Measurements from ENCODE around the gene CTBP2. TPM values are rescaled to one million over a fixed set of nuclear protein-coding genes. Genes with fewer than 3 reads are reported as not detected.

Gene CTBP2
- total RNA-seq, 1 experiment from 2014 or later = 212 TPM

DNA sequence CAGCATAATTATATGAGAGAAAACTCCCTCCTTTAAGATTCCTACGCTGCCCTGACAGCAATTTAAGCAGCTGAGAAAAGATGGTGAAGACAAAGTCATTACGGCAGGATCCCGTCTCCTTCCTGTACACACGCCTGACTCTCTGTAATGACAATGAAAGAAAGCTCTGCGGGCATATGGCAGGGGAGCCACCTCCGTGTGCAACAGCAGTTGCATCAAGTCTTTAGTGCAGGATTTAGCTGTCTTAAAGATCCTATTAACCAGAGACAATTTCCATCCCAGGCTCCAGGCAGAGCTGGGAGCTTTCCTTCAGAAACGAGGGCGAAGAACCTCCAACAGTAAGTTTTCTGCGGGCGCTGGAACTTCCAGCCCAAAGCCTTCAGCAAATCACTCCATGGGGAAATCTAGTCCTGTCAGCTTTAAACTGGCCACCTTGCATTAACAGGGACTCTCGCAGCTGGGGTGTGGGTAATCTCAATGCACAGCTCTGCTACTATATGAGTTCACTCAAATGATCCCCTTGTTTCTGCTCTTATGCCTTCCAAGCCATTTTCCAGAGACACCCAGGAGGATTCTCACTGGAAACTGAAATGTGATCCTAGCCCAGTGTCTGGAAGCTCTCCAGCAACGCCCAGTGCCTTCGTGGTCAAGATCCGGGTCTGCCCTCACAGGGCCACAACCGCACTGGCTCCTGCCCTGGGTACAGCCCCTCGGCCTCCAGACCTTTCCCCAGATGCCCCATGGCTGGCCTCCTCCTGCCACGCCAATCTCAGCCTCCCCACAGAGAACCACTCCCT, 74.9 kb downstream of the CTBP2 start:
- Histone ChIP-seq H2AK5ac (ENCODE audit: insufficient read length, low read length) (no peak overlapping the region), H3K56ac (ENCODE audit: insufficient read length, low read depth, low read length) (no peak overlapping the region), H2BK120ac (ENCODE audit: low read depth, low read length, poor library complexity, severe bottlenecking) (no peak overlapping the region), H4K20me1 (ENCODE audit: control insufficient read depth, insufficient read depth, insufficient read length) (peaks cover 4% of the 10 kb centered on the region), H3K9me3 (ENCODE audit: control insufficient read depth, low read depth, low read length) (no peaks in the 10 kb centered on the region), H3K23me2 (ENCODE audit: insufficient read length, low read depth, low read length, poor library complexity, severe bottlenecking) (no peaks in the 10 kb centered on the region), H3K18ac (ENCODE audit: insufficient read length, low read depth, low read length) (no peak overlapping the region), H3K14ac (ENCODE audit: insufficient read depth, low read length) (no peak overlapping the region), H4K91ac (ENCODE audit: insufficient read length, low read depth, low read length) (no peak overlapping the region), H3K23ac (ENCODE audit: insufficient read length, low read depth, low read length) (no peak overlapping the region), H2BK15ac (ENCODE audit: low read depth, low read length) (no peak overlapping the region), H3K4ac (ENCODE audit: low read depth, low read length) (no peak overlapping the region), H3K9ac (ENCODE audit: extremely low read depth, insufficient read length, low read length) (no peak overlapping the region), H4K5ac (ENCODE audit: insufficient read length, low read depth, low read length) (no peak overlapping the region), H2BK5ac (ENCODE audit: insufficient read length, low read length) (no peak overlapping the region), H2AFZ (ENCODE audit: low read length) (no peak overlapping the region), H3K79me1 (ENCODE audit: insufficient read depth, low read depth, low read length, poor library complexity, severe bottlenecking) (peaks cover 14% of the 10 kb centered on the region), H3K27ac (ENCODE audit: insufficient read length, low read depth, low read length) (no peak overlapping the region), H4K8ac (replicated peaks; ENCODE audit: insufficient read length, low read depth, low read length) (no peak overlapping the region), H2BK12ac (ENCODE audit: insufficient read length, low read depth, low read length) (no peak overlapping the region), H3T11ph (ENCODE audit: low read length) (no peak overlapping the region), H3K4me2 (ENCODE audit: insufficient read depth, insufficient read length, low read length) (no peak overlapping the region), H3K27me3 (ENCODE audit: insufficient read depth, low read length) (no peaks in the 10 kb centered on the region), H3K79me2 (ENCODE audit: insufficient read depth, low read length) (peaks cover 67% of the 10 kb centered on the region; the same call in 1 of the 2 replicates), H2BK20ac (ENCODE audit: low read depth, low read length, poor library complexity, severe bottlenecking) (no peak overlapping the region), H3K4me1 (ENCODE audit: insufficient read depth, low read length) (peaks cover 1% of the 10 kb centered on the region; the same call in 1 of the 2 replicates)
- TF ChIP-seq, protein P1, sequence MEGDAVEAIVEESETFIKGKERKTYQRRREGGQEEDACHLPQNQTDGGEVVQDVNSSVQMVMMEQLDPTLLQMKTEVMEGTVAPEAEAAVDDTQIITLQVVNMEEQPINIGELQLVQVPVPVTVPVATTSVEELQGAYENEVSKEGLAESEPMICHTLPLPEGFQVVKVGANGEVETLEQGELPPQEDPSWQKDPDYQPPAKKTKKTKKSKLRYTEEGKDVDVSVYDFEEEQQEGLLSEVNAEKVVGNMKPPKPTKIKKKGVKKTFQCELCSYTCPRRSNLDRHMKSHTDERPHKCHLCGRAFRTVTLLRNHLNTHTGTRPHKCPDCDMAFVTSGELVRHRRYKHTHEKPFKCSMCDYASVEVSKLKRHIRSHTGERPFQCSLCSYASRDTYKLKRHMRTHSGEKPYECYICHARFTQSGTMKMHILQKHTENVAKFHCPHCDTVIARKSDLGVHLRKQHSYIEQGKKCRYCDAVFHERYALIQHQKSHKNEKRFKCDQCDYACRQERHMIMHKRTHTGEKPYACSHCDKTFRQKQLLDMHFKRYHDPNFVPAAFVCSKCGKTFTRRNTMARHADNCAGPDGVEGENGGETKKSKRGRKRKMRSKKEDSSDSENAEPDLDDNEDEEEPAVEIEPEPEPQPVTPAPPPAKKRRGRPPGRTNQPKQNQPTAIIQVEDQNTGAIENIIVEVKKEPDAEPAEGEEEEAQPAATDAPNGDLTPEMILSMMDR (conservative IDR thresholded peaks at IDR 0.05) = no peak
- Mint-ChIP-seq H3K36me3 (ENCODE audit: insufficient read depth in 1 of 3, low read depth in 3 of 3) (peaks cover 45 to 86% (median 68%) of the 10 kb centered on the region in 3 experiments), H3K4me3 (no peak overlapping the region), H3K27me3 (ENCODE audit: low read depth) (no peaks in the 10 kb centered on the region), H3K9me3 (no peaks in the 10 kb centered on the region), H3K27ac (peak overlapping the region; percentile 89 to 96 (median 90); a peak in 6 of 7 replicates), H3K4me1 (peaks cover 66 to 70% of the 10 kb centered on the region in 2 experiments)
- WGBS (ENCODE audit: extremely low coverage, insufficient read length, low lambda C conversion rate) = no CpG with 5 or more reads among the region's 17 CpGs
- DNase-seq = no peak
